Mammary epithelial cell (primary cell): ENCODE results near the gene C15orf39.

Experiments used
- CTCF ChIP-seq, 2 donors: IDR thresholded peaks in 1 of 2; conservative IDR thresholded peaks in 1 of 2; 2 replicates each; pipeline ENCODE4 v1.5.1; 2011 to 2012; ENCODE audit warnings: inconsistent platforms in 2 of 2, low read length in 2 of 2, mild to moderate bottlenecking in 2 of 2, control low read depth in 1 of 2, low read depth in 1 of 2; ENCODE audit not compliant: insufficient read depth in 1 of 2; ENCODE audit errors: extremely low read depth in 1 of 2
- EZH2 ChIP-seq: IDR thresholded peaks from 2 replicates; pipeline ENCODE4 v1.6.1; 2012; ENCODE audit warnings: low read length, inconsistent platforms, borderline replicate concordance

GRCh38 chr15:75182187-75183131, 19.2 kb upstream of the C15orf39 start:
- TF ChIP-seq CTCF (conservative IDR thresholded peaks at IDR 0.05 in 1 of 2, IDR thresholded peaks at IDR 0.05 in 1 of 2; ENCODE audit: extremely low read depth in 1 of 2, insufficient read depth in 1 of 2, low read depth in 1 of 2, low read length in 2 of 2): no peak
- TF ChIP-seq EZH2: no peak
